ENCODE measurements around the gene POU2F2. TPM values are rescaled to one million over a fixed set of nuclear protein-coding genes. Genes with fewer than 3 reads are reported as not detected.

POU2F2 gene
- total and polyA plus RNA-seq, 2 experiments from 2014 or later: 2.3 to 4.6 TPM

DNA sequence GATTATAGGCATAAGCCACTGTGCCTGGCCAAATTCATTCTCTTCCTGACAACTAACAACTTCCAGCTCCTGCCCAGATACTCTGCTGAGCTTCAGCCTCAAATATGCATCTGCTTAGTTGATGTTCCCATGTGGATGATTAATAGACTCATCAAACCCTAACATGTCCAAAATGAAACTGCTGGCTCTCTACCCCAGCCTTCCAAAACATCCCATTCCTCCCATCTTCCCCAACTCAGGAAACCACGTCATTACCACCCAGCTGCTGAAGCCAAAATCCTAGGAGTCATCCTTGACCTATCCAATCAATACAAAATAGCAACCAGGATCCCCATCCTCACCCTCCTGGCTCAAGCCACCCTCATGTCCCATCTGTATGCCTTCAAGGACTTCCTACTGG is 20.9 kb downstream of the POU2F2 start (continued):
- TF ChIP-seq, protein P1, sequence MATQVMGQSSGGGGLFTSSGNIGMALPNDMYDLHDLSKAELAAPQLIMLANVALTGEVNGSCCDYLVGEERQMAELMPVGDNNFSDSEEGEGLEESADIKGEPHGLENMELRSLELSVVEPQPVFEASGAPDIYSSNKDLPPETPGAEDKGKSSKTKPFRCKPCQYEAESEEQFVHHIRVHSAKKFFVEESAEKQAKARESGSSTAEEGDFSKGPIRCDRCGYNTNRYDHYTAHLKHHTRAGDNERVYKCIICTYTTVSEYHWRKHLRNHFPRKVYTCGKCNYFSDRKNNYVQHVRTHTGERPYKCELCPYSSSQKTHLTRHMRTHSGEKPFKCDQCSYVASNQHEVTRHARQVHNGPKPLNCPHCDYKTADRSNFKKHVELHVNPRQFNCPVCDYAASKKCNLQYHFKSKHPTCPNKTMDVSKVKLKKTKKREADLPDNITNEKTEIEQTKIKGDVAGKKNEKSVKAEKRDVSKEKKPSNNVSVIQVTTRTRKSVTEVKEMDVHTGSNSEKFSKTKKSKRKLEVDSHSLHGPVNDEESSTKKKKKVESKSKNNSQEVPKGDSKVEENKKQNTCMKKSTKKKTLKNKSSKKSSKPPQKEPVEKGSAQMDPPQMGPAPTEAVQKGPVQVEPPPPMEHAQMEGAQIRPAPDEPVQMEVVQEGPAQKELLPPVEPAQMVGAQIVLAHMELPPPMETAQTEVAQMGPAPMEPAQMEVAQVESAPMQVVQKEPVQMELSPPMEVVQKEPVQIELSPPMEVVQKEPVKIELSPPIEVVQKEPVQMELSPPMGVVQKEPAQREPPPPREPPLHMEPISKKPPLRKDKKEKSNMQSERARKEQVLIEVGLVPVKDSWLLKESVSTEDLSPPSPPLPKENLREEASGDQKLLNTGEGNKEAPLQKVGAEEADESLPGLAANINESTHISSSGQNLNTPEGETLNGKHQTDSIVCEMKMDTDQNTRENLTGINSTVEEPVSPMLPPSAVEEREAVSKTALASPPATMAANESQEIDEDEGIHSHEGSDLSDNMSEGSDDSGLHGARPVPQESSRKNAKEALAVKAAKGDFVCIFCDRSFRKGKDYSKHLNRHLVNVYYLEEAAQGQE (IDR thresholded peaks at IDR 0.05; ENCODE audit: unreplicated experiment): no peak
- TF ChIP-seq CREB1 (CRISPR knock-in tag; IDR thresholded peaks at IDR 0.05; ENCODE audit: low read depth) (no peak), ZNF331 (CRISPR knock-in tag; IDR thresholded peaks at IDR 0.05; ENCODE audit: low read depth) (no peak), ZNF114 (CRISPR knock-in tag; IDR thresholded peaks at IDR 0.05) (no peak), EZH2phosphoT487 (IDR thresholded peaks at IDR 0.05; ENCODE audit: unreplicated experiment) (no peak)
- TF ChIP-seq, protein P2, sequence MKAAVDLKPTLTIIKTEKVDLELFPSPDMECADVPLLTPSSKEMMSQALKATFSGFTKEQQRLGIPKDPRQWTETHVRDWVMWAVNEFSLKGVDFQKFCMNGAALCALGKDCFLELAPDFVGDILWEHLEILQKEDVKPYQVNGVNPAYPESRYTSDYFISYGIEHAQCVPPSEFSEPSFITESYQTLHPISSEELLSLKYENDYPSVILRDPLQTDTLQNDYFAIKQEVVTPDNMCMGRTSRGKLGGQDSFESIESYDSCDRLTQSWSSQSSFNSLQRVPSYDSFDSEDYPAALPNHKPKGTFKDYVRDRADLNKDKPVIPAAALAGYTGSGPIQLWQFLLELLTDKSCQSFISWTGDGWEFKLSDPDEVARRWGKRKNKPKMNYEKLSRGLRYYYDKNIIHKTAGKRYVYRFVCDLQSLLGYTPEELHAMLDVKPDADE (IDR thresholded peaks at IDR 0.05): no peak

DNA sequence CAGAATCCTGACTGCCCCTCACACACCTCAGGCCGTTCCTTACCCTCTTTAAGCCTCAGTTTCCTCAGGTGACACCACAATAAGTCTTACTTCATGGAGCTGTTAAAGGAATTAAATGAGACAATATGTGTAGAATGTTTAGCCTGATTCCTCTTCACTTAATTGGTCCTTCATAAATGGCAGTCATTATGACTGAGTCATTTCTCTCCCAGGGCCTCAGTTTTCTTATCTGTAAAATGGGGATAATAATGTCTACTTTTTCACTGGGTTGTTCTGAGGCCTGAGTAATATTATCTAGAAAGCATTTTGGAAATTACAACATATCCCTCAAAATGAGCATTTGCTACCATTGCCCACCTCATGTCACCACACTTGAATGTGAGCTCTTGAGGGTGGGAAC is 21.6 kb downstream of the POU2F2 start:
- DNase-seq (ENCODE audit: low spot score) (no peak), ATAC-seq (no peak)
- H3K4me1 ChIP-seq (ENCODE audit: insufficient read depth): peaks cover 15% of the 10 kb centered on the region
- no peak overlapping the region for H3K27ac ChIP-seq (ENCODE audit: low read depth)
- TF ChIP-seq POLR2AphosphoS5 (IDR thresholded peaks at IDR 0.05; ENCODE audit: low read depth) (no peak), EZH2 (IDR thresholded peaks at IDR 0.05; ENCODE audit: low read depth, unreplicated experiment) (no peak), JUNB (IDR thresholded peaks at IDR 0.05; ENCODE audit: unreplicated experiment) (no peak), CREB1 (CRISPR knock-in tag; IDR thresholded peaks at IDR 0.05; ENCODE audit: low read depth) (no peak), STAT1 (IDR thresholded peaks at IDR 0.05; ENCODE audit: unreplicated experiment) (no peak)
- TF ChIP-seq, protein P2 (IDR thresholded peaks at IDR 0.05): no peak
- TF ChIP-seq, protein P1 (IDR thresholded peaks at IDR 0.05; ENCODE audit: unreplicated experiment): no peak
- Mint-ChIP-seq H3K9me3 (no peaks in the 10 kb centered on the region), H3K27ac (no peak overlapping the region), H3K4me3 (no peak overlapping the region), H3K36me3 (ENCODE audit: low read depth) (no peaks in the 10 kb centered on the region), H3K4me1 (peaks cover 31% of the 10 kb centered on the region), H3K27me3 (ENCODE audit: insufficient read depth, low read depth, poor library complexity) (peaks cover 16% of the 10 kb centered on the region)
- no peak overlapping the region for H3K4me3 ChIP-seq
- H3K4me2 ChIP-seq: no peak overlapping the region
- H3F3A ChIP-seq (replicated peaks; ENCODE audit: low read depth): peaks cover 7% of the 10 kb centered on the region; the same call in 1 of the 2 replicates
- H3K36me3 ChIP-seq (ENCODE audit: insufficient read depth): no peaks in the 10 kb centered on the region
- H3K79me2 ChIP-seq (replicated peaks; ENCODE audit: insufficient read depth): no peaks in the 10 kb centered on the region
- no peaks in the 10 kb centered on the region for H4K20me1 ChIP-seq (replicated peaks; ENCODE audit: insufficient read depth)
- no peaks in the 10 kb centered on the region for H3K9me2 ChIP-seq (ENCODE audit: insufficient read depth)
- no peaks in the 10 kb centered on the region for H3K27me3 ChIP-seq (ENCODE audit: insufficient read depth)
- no peak overlapping the region for H2AFZ ChIP-seq

Measured in GM23338 (cell line).